ENCODE data around the gene SPTAN1. TPM values are rescaled to one million over a fixed set of nuclear protein-coding genes. Genes with fewer than 3 reads are reported as not detected.

SPTAN1 gene
- total RNA-seq, 1 donor from 2014 or later = 810 TPM

- Mint-ChIP-seq H3K9me3 (ENCODE audit: unreplicated experiment) (no peaks in the 10 kb centered on the region), H3K27ac (ENCODE audit: unreplicated experiment) (no peak overlapping the region), H3K4me3 (ENCODE audit: unreplicated experiment) (peak overlapping the region; percentile 77), H3K27me3 (ENCODE audit: unreplicated experiment) (peaks cover 16% of the 10 kb centered on the region), H3K4me1 (ENCODE audit: unreplicated experiment) (peaks cover 2% of the 10 kb centered on the region), H3K36me3 (ENCODE audit: low read depth, unreplicated experiment) (peaks cover 58% of the 10 kb centered on the region)
- no peak for DNase-seq (ENCODE audit: low spot score)
- no peak for TF ChIP-seq CTCF (IDR thresholded peaks at IDR 0.05; ENCODE audit: unreplicated experiment)
These were observed 76.2 kb downstream of the SPTAN1 start for GRCh38 chr9:128628471-128629048.

GRCh38 chr9:128629136-128629535, 76.7 kb downstream of the SPTAN1 start:
- no peak for DNase-seq (ENCODE audit: low spot score)
- H3K27me3 Mint-ChIP-seq (ENCODE audit: unreplicated experiment) = peaks cover 16% of the 10 kb centered on the region
- no peak overlapping the region for H3K27ac Mint-ChIP-seq (ENCODE audit: unreplicated experiment)
- H3K36me3 Mint-ChIP-seq (ENCODE audit: low read depth, unreplicated experiment) = peaks cover 57% of the 10 kb centered on the region
- no peak for TF ChIP-seq CTCF (IDR thresholded peaks at IDR 0.05; ENCODE audit: unreplicated experiment)
- no peaks in the 10 kb centered on the region for H3K9me3 Mint-ChIP-seq (ENCODE audit: unreplicated experiment)
- peaks cover 2% of the 10 kb centered on the region for H3K4me1 Mint-ChIP-seq (ENCODE audit: unreplicated experiment)
- H3K4me3 Mint-ChIP-seq (ENCODE audit: unreplicated experiment) = peak overlapping the region; percentile 77

GRCh38 chr9:128629852-128630545, 77.6 kb downstream of the SPTAN1 start:
- peaks cover 2% of the 10 kb centered on the region for H3K4me1 Mint-ChIP-seq (ENCODE audit: unreplicated experiment)
- peaks cover 13% of the 10 kb centered on the region for H3K27me3 Mint-ChIP-seq (ENCODE audit: unreplicated experiment)
- peak overlapping the region; percentile 42 for H3K27ac Mint-ChIP-seq (ENCODE audit: unreplicated experiment)
- TF ChIP-seq CTCF (IDR thresholded peaks at IDR 0.05; ENCODE audit: unreplicated experiment) = no peak
- peaks cover 51% of the 10 kb centered on the region for H3K36me3 Mint-ChIP-seq (ENCODE audit: low read depth, unreplicated experiment)
- no peaks in the 10 kb centered on the region for H3K9me3 Mint-ChIP-seq (ENCODE audit: unreplicated experiment)
- no peak overlapping the region for H3K4me3 Mint-ChIP-seq (ENCODE audit: unreplicated experiment)
- DNase-seq (ENCODE audit: low spot score) = no peak

- peak overlapping the region; percentile 65 for H3K4me3 Mint-ChIP-seq (ENCODE audit: unreplicated experiment)
- no peaks in the 10 kb centered on the region for H3K9me3 Mint-ChIP-seq (ENCODE audit: unreplicated experiment)
- H3K36me3 Mint-ChIP-seq (ENCODE audit: low read depth, unreplicated experiment) = peaks cover 35% of the 10 kb centered on the region
These were observed 79.2 kb downstream of the SPTAN1 start for GRCh38 chr9:128631636-128632035.

More at GRCh38 chr9:128631636-128632035, 79.2 kb downstream of the SPTAN1 start:
- H3K27me3 Mint-ChIP-seq (ENCODE audit: unreplicated experiment) = peaks cover 8% of the 10 kb centered on the region
- no peak for DNase-seq (ENCODE audit: low spot score)
- no peak for TF ChIP-seq CTCF (IDR thresholded peaks at IDR 0.05; ENCODE audit: unreplicated experiment)
- H3K27ac Mint-ChIP-seq (ENCODE audit: unreplicated experiment) = no peak overlapping the region
- H3K4me1 Mint-ChIP-seq (ENCODE audit: unreplicated experiment) = peaks cover 2% of the 10 kb centered on the region
